HCT116 (cell line): ENCODE data around the gene ACOT7. TPM values are rescaled to one million over a fixed set of nuclear protein-coding genes. Genes with fewer than 3 reads are reported as not detected.
A peak's percentile ranks its signal among the peaks of the same experiment; 100 is the strongest.

Source experiments
- ATAC-seq: fragments of 200-7000 bp; cut with Tn5 transposase; 2 replicates; pipeline ENCODE4 v1.9.1; 2020; ENCODE audit warnings: mild to moderate bottlenecking, moderate library complexity
- BruUV-seq: library from RNA; stranded (reverse); fragments of 400-500 nt; replicated peaks from 2 replicates; lab custom pipeline; 2021; lab: Mats Ljungman, UMichigan
- CTCF ChIA-PET: fragments of 300-600 bp; sonication (Branson Sonifier 250); formaldehyde crosslinking; loops from one replicate; lab custom pipeline; 2021; ENCODE audit warnings: antibody characterized with exemption; lab: Charles Lee
- POLR2A ChIA-PET: fragments of 300-600, 350-600 bp; sonication (Branson Sonifier 250); formaldehyde crosslinking; loops from one replicate; lab custom pipeline; 2021; ENCODE audit warnings: antibody characterized with exemption; lab: Charles Lee
- RAD21 ChIA-PET, 2 experiments: fragments of 300-600 bp; sonication (Branson Sonifier 250); formaldehyde crosslinking; loops; one replicate each; lab custom pipeline; 2023; ENCODE audit warnings: low total read pairs in 2 of 2; ENCODE audit not compliant: uncharacterized antibody in 2 of 2, unreplicated experiment in 2 of 2, low non-redundant PET in 1 of 2; lab: Charles Lee
- DNase-seq: peaks from one replicate; pipeline ENCODE4 v3.0.0-alpha.2; 2010; ENCODE audit warnings: low read depth, low spot score
- H2AFZ ChIP-seq: fragments of 200-600 bp; shearing (Covaris generic), sonication (generic); 2 replicates; pipeline ENCODE4 v1.6.1; 2017; ENCODE audit warnings: low read depth, mixed run types, mixed read lengths, antibody characterized with exemption, low read length; ENCODE audit not compliant: poor library complexity, severe bottlenecking
- H3K27ac ChIP-seq: 2 replicates; pipeline ENCODE4 v1.5.1; 2012; ENCODE audit warnings: low read depth, low read length
- H3K27me3 ChIP-seq: fragments of 200-600 bp; sonication (generic); 2 replicates; pipeline ENCODE4 v1.6.1; 2016; ENCODE audit warnings: mixed run types, low read length, mixed read lengths; ENCODE audit not compliant: insufficient read depth
- H3K36me3 ChIP-seq, 2 experiments: fragments of 200-500 bp in 1 of 2; fragments of 200-600 bp in 1 of 2; sonication (Bioruptor generic) in 1 of 2; sonication (generic) in 1 of 2; 2 replicates each; pipeline versions ENCODE4 v1.5.1 to v1.6.1; 2014 to 2016; ENCODE audit warnings: low read length in 2 of 2, inconsistent platforms in 1 of 2, mixed read lengths in 1 of 2, mixed run types in 1 of 2; ENCODE audit not compliant: insufficient read depth in 2 of 2, control insufficient read depth in 1 of 2
- H3K4me1 ChIP-seq, 2 experiments: fragments of 200-600 bp in 1 of 2; sonication (generic) in 1 of 2; 2 replicates each; pipeline versions ENCODE4 v1.5.1 to v1.6.1; 2012 to 2017; ENCODE audit warnings: low read length in 2 of 2, inconsistent platforms in 1 of 2, mild to moderate bottlenecking in 1 of 2, mixed read lengths in 1 of 2, mixed run types in 1 of 2, moderate library complexity in 1 of 2; ENCODE audit not compliant: insufficient read depth in 2 of 2, control insufficient read depth in 1 of 2
- H3K4me2 ChIP-seq: fragments of 200-600 bp; sonication (generic); 2 replicates; pipeline ENCODE4 v1.6.1; 2017; ENCODE audit warnings: mixed run types, low read length, mixed read lengths
- H3K4me3 ChIP-seq, 2 experiments: fragments of 200-600 bp in 1 of 2; sonication (generic) in 1 of 2; replicated peaks in 1 of 2; 2 replicates each; pipeline ENCODE4 v1.5.1; 2011 to 2016; ENCODE audit warnings: low read length in 2 of 2, control low read depth in 1 of 2, low read depth in 1 of 2, mild to moderate bottlenecking in 1 of 2, mixed read lengths in 1 of 2, mixed run types in 1 of 2
- H3K79me2 ChIP-seq: fragments of 200-600 bp; sonication (generic); 2 replicates; pipeline ENCODE4 v1.6.1; 2017; ENCODE audit warnings: mild to moderate bottlenecking, mixed run types, low read length, moderate library complexity, mixed read lengths; ENCODE audit not compliant: insufficient read depth
- H3K9ac ChIP-seq: fragments of 200-600 bp; sonication (generic); 2 replicates; pipeline ENCODE4 v1.6.1; 2016; ENCODE audit warnings: low read length, mixed read lengths
- H3K9me2 ChIP-seq: fragments of 200-600 bp; sonication (generic), shearing (Covaris generic); 2 replicates; pipeline ENCODE4 v1.6.1; 2017; ENCODE audit warnings: mixed run types, mild to moderate bottlenecking, moderate library complexity; ENCODE audit not compliant: insufficient read depth
- H3K9me3 ChIP-seq, 2 experiments: fragments of 200-500 bp in 1 of 2; fragments of 200-600 bp in 1 of 2; sonication (Bioruptor generic) in 1 of 2; sonication (generic) in 1 of 2; 2 replicates each; pipeline ENCODE4 v1.6.1; 2014 to 2017; ENCODE audit warnings: low read length in 2 of 2, mixed read lengths in 2 of 2, inconsistent platforms in 1 of 2, low read depth in 1 of 2, mild to moderate bottlenecking in 1 of 2, mixed run types in 1 of 2, moderate library complexity in 1 of 2; ENCODE audit not compliant: control insufficient read depth in 1 of 2, insufficient read depth in 1 of 2
- H4K20me1 ChIP-seq: fragments of 200-600 bp; sonication (generic), shearing (Covaris generic); 2 replicates; pipeline ENCODE4 v1.6.1; 2017; ENCODE audit warnings: mixed run types, mild to moderate bottlenecking, moderate library complexity; ENCODE audit not compliant: insufficient read depth
- ATF3 ChIP-seq: IDR thresholded peaks from 2 replicates; pipeline ENCODE4 v1.6.1; 2012
- CBX3 ChIP-seq: IDR thresholded peaks from 2 replicates; pipeline ENCODE4 v1.6.1; 2012; ENCODE audit warnings: low read depth
- ELF1 ChIP-seq: IDR thresholded peaks from 2 replicates; pipeline ENCODE4 v1.6.1; 2012; ENCODE audit warnings: low read depth, borderline replicate concordance
- JUND ChIP-seq: IDR thresholded peaks from 2 replicates; pipeline ENCODE4 v1.6.1; 2012
- RAD21 ChIP-seq: IDR thresholded peaks from 2 replicates; pipeline ENCODE4 v1.6.1; 2012; ENCODE audit warnings: low read depth, mild to moderate bottlenecking
- REST ChIP-seq: IDR thresholded peaks from 2 replicates; pipeline ENCODE4 v1.6.1; 2012; ENCODE audit warnings: low read depth
- SIN3A ChIP-seq: IDR thresholded peaks from 2 replicates; pipeline ENCODE4 v1.6.1; 2012; ENCODE audit warnings: low read depth
- SRF ChIP-seq: IDR thresholded peaks from 2 replicates; pipeline ENCODE4 v1.6.1; 2012; ENCODE audit warnings: low read depth
- YY1 ChIP-seq: IDR thresholded peaks from 2 replicates; pipeline ENCODE4 v1.6.1; 2011; ENCODE audit warnings: low read length, low read depth, moderate library complexity, mild to moderate bottlenecking; ENCODE audit not compliant: insufficient replicate concordance; ENCODE audit errors: extremely low read depth
- ZBTB33 ChIP-seq: IDR thresholded peaks from 2 replicates; pipeline ENCODE4 v1.6.1; 2011; ENCODE audit warnings: mild to moderate bottlenecking, low read length, moderate library complexity; ENCODE audit not compliant: insufficient replicate concordance; ENCODE audit errors: extremely low read depth
- ZFX ChIP-seq: fragments of 450-650 bp; IDR thresholded peaks from 2 replicates; pipeline ENCODE4 v1.6.1; 2017
- ZNF274 ChIP-seq: fragments of 200-500 bp; sonication (Bioruptor generic); IDR thresholded peaks from 2 replicates; pipeline ENCODE4 v1.6.1; 2014; ENCODE audit warnings: mild to moderate bottlenecking, low read depth, low read length, inconsistent platforms
- intact Hi-C: fragments of 100-400 bp; cut with micrococcal nuclease; formaldehyde crosslinking; loops from 2 replicates; pipeline ENCODE4 v1.10.0; 2022
- total RNA-seq: library from RNA; stranded (reverse); gene quantifications from one replicate; pipeline ENCODE4 v1.2.1, GENCODE V29; 2021; ENCODE audit not compliant: unreplicated experiment
- TF ChIP-seq, protein P1 (sequence below): IDR thresholded peaks from 2 replicates; pipeline ENCODE4 v1.6.1; 2012

Gene ACOT7
- total RNA-seq, 1 experiment from 2014 or later, result 162 TPM

DNA sequence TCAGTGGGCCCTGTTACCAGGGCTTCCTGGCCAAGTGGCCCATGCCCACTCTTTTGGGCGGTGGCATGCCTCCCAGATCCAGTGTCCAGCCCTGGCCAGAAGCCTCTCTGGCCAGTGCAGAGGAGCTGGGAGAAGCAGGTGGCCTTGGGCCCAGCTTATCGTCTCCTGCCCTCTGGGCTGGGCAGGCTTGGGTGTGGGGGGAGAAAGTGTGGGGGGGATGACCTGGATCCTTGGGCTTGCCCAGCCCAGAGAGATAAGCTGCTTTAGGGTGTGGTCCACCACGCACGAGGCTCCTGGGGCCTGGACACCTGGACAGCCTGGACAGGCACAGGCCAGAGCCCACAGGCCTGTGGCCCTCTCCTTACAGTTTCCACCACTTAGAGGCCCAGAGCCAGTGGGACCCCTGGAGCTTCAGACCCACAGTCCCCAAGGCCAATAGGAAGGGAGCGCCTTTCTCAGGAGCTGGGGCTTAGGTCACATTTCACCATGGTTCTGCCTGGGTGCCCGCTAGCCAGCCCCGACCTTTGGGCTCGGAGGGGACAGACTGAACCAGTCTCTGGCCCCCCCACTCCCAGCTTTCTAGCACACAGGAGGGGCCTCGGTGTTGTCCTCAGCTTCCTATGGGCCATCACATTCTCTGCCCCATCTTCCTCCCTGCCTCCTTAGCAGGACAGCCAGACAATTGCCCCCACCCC is 32.9 kb upstream of the ACOT7 start:
- BruUV-seq, result no TSS peak
- RAD21 ChIA-PET, result no interaction called here
- POLR2A ChIA-PET, result interaction anchor here (0.7 to 0.9 kb wide), 2 partner anchors 11 to 14 kb away, joined by 3 to 4 read pairs; no protein-coding TSS in a partner anchor
- Histone ChIP-seq H4K20me1 (no peaks in the 10 kb centered on the region), H3K79me2 (peaks cover 11% of the 10 kb centered on the region; the same call in 1 of the 2 replicates)
- CTCF ChIA-PET, result interaction anchor here (2.7 kb wide), 1 partner anchor 12 kb away, joined by 19 read pairs; no protein-coding TSS in a partner anchor
- no peak for TF ChIP-seq CBX3
- TF ChIP-seq, all 23 proteins: peak for 0
- H2AFZ ChIP-seq, result no peak overlapping the region
- intact Hi-C loops, result no loop called here
- H3K4me3 ChIP-seq, result peak overlapping the region; percentile 62 to 76; a peak in 2 of 4 replicates
- H3K27ac ChIP-seq, result peak overlapping the region; percentile 81
- no peaks in the 10 kb centered on the region for H3K9me2 ChIP-seq
- H3K27me3 ChIP-seq, result no peaks in the 10 kb centered on the region
- H3K9ac ChIP-seq, result peak overlapping the region; percentile 73
- peak overlapping the region; percentile 83 for H3K4me2 ChIP-seq
- peaks cover 48 to 71% of the 10 kb centered on the region in 2 experiments for H3K4me1 ChIP-seq
- DNase-seq, result no peak
- no peaks in the 10 kb centered on the region for H3K36me3 ChIP-seq
- H3K9me3 ChIP-seq, result no peaks in the 10 kb centered on the region
- ATAC-seq, result no peak

DNA sequence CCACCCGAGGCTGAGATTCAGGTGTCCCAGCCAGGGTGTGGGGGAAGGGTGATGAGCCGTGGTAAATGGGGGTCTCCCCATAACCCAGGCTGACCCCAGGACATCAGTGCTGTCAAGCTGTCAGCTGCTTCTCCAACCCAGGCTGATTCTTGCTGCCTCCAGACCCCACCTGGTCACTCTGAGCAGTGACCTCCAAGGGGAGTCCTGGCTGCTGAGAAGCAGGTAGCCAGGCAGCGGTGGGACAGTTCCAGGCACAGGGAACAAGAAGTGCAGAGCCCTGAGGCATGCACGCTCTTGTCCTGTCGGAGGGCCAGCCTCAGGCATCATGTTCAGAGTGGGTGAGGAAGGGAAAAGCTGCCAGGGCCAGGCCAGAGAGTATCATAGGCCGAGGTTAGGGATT is 32.1 kb upstream of the ACOT7 start:
- Histone ChIP-seq H3K9me2 (no peaks in the 10 kb centered on the region), H3K4me3 (peak overlapping the region; percentile 62 to 76), H3K79me2 (peaks cover 11% of the 10 kb centered on the region; the same call in 1 of the 2 replicates), H3K27me3 (no peaks in the 10 kb centered on the region), H3K9me3 (no peaks in the 10 kb centered on the region), H3K4me1 (peaks cover 54 to 79% of the 10 kb centered on the region in 2 experiments), H4K20me1 (no peaks in the 10 kb centered on the region), H3K27ac (peak overlapping the region; percentile 81; the same call in 1 of the 2 replicates), H3K36me3 (no peaks in the 10 kb centered on the region), H3K4me2 (peak overlapping the region; percentile 83), H2AFZ (no peak overlapping the region), H3K9ac (peak overlapping the region; percentile 73)
- DNase-seq, result no peak
- RAD21 ChIA-PET, result no interaction called here
- POLR2A ChIA-PET, result interaction anchor here (0.7 to 0.9 kb wide), 2 partner anchors 12 to 15 kb away, joined by 3 to 4 read pairs; no protein-coding TSS in a partner anchor
- CTCF ChIA-PET, result interaction anchor here (1.4 to 2.7 kb wide), 3 partner anchors 12 to 14 kb away, joined by 5 to 19 read pairs (median 8); no protein-coding TSS in a partner anchor
- TSS peak; percentile 47 for BruUV-seq
- no peak for ATAC-seq
- intact Hi-C loops, result no loop called here
- TF ChIP-seq ZBTB33 (no peak), ATF3 (no peak), YY1 (no peak), ELF1 (no peak), RAD21 (no peak), REST (no peak), JUND (no peak), ZNF274 (no peak), SRF (no peak), ZFX (no peak), SIN3A (no peak)
- TF ChIP-seq, protein P1, sequence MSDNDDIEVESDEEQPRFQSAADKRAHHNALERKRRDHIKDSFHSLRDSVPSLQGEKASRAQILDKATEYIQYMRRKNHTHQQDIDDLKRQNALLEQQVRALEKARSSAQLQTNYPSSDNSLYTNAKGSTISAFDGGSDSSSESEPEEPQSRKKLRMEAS, result no peak
